ENCODE results near the gene MB. TPM values are rescaled to one million over a fixed set of nuclear protein-coding genes. Genes with fewer than 3 reads are reported as not detected.
A peak's percentile ranks its signal among the peaks of the same experiment; 100 is the strongest.

MB gene
- total RNA-seq, 3 donors from 2014 or later: 0.48 to 13.1 (median 10.0) TPM

DNA sequence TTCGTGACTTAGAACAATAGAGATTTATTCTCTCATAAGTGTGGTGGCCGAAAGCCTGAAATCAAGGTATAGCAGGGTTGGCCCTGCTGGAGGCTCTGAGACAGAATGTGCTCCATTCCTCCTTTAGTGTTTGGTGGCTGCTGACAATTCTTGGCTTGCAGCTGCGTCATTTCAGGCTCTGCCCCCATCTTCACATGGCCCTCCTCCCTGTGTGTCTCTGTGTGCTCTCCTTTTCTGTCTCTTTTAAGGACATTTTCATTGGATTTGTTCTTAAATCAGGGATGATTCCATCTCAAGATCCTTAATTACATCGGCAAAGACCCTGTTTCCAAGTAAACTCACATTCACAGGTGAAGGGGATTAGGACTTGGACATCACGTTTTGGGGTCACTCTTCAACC is 20.9 kb upstream of the MB start:
- Histone ChIP-seq H3K27me3 (no peaks in the 10 kb centered on the region), H3K4me3 (peak overlapping the region in 1 of 3 donors; percentile 41), H3K9me3 (no peaks in the 10 kb centered on the region), H3K4me1 (peaks cover 10 to 15% of the 10 kb centered on the region in 2 donors), H3K36me3 (no peaks in the 10 kb centered on the region), H3K27ac (peak overlapping the region; percentile 83 to 94)
- intact Hi-C loops (cut with DNase I; ENCODE audit: low total_unique reads): no loop called here
- no peak for TF ChIP-seq POLR2A (IDR thresholded peaks at IDR 0.05)
- no peak for DNase-seq (ENCODE audit: low spot score in 2 of 2)

DNA sequence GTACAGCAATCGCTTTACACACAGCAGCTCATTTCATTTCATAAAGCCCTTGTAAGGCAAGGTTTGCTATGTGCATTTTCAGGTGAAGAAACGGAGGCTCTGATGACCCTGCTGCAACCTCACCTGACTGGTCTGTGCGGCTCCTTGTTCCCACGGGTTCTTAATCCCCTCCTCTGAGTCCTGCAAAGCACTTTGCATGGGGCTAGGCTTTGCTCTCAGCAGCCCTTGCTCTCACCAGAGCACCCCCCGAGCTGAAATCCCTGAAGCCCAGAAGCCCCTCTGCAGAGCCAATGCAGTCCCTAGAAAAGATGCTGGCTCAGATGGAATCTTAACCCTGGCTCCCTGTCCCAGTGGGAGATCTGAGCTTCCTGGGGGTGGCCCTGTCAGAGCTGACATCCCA is 20.1 kb upstream of the MB start:
- no peaks in the 10 kb centered on the region for H3K9me3 ChIP-seq
- intact Hi-C loops (cut with DNase I; ENCODE audit: low total_unique reads): no loop called here
- H3K4me3 ChIP-seq: no peak overlapping the region
- H3K4me1 ChIP-seq: peaks cover 10 to 15% of the 10 kb centered on the region in 2 donors
- no peaks in the 10 kb centered on the region for H3K27me3 ChIP-seq
- H3K27ac ChIP-seq: peak overlapping the region; percentile 83 to 94
- no peak for DNase-seq (ENCODE audit: low spot score in 2 of 2)
- no peaks in the 10 kb centered on the region for H3K36me3 ChIP-seq
- TF ChIP-seq POLR2AphosphoS5 (IDR thresholded peaks at IDR 0.05): no peak
- TF ChIP-seq, protein P1, sequence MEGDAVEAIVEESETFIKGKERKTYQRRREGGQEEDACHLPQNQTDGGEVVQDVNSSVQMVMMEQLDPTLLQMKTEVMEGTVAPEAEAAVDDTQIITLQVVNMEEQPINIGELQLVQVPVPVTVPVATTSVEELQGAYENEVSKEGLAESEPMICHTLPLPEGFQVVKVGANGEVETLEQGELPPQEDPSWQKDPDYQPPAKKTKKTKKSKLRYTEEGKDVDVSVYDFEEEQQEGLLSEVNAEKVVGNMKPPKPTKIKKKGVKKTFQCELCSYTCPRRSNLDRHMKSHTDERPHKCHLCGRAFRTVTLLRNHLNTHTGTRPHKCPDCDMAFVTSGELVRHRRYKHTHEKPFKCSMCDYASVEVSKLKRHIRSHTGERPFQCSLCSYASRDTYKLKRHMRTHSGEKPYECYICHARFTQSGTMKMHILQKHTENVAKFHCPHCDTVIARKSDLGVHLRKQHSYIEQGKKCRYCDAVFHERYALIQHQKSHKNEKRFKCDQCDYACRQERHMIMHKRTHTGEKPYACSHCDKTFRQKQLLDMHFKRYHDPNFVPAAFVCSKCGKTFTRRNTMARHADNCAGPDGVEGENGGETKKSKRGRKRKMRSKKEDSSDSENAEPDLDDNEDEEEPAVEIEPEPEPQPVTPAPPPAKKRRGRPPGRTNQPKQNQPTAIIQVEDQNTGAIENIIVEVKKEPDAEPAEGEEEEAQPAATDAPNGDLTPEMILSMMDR (IDR thresholded peaks at IDR 0.05): no peak
- no peak for TF ChIP-seq POLR2A (IDR thresholded peaks at IDR 0.05)

DNA sequence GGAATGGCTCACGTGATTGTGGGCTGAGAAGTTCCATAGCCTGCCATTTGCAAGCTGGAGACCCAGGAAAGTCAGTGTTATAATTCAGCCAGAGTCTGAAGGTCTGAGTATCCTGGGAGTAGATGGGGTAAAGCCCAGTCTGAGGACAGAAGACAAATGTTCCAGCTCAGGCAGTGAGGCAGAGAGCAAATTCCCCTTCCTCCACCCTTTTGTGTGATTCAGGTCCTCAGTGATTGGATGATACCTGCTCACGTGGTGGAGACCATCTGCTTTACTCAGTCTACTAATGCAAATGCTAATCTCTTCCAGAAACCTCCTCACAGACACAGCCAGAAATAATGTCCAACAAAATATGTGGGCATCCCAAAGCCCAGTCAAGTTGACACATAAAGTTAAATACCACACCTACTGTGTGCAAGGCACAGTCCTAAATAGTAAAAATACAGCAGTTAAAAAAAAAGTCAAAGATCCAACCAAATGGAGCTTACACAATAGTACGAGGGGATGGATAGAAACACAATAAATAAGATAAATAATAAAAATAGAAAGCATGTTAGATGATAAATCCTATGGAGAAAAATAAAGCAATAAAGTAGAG is 17.9 kb upstream of the MB start:
- H3K36me3 ChIP-seq: no peaks in the 10 kb centered on the region
- no peak overlapping the region for H3K4me3 ChIP-seq
- H3K9me3 ChIP-seq: no peaks in the 10 kb centered on the region
- DNase-seq (ENCODE audit: low spot score in 2 of 2): no peak
- no peaks in the 10 kb centered on the region for H3K27me3 ChIP-seq
- intact Hi-C loops (cut with DNase I; ENCODE audit: low total_unique reads): no loop called here
- peaks cover 10 to 15% of the 10 kb centered on the region in 2 donors for H3K4me1 ChIP-seq
- TF ChIP-seq POLR2AphosphoS5 (IDR thresholded peaks at IDR 0.05): no peak
- TF ChIP-seq, protein P1 (IDR thresholded peaks at IDR 0.05): no peak
- no peak overlapping the region for H3K27ac ChIP-seq

DNA sequence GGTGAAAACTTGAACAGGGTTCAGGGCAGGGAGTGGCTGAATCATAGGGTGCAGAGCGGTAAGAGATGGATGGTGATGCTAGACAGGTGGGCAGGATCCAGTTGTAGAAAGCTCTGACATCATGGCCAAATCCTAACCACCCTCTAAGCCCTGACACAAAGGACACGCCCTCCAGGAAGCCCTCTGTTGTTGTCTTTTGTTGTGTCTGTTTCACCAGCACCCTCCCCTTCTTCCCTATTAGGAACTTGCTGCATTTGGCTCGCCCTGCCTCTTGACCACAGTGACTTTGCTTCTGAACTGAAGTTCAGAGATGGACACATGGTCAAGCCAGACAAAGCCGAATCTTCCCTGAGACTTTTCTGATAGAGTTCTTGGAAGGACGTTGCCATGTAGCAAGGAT is 16.9 kb upstream of the MB start:
- Histone ChIP-seq H3K27me3 (no peaks in the 10 kb centered on the region), H3K27ac (no peak overlapping the region), H3K36me3 (no peaks in the 10 kb centered on the region), H3K9me3 (no peaks in the 10 kb centered on the region), H3K4me3 (no peak overlapping the region), H3K4me1 (peaks cover 14 to 20% of the 10 kb centered on the region in 2 donors)
- intact Hi-C loops (cut with DNase I; ENCODE audit: low total_unique reads): no loop called here
- TF ChIP-seq POLR2AphosphoS5 (IDR thresholded peaks at IDR 0.05): no peak
- no peak for TF ChIP-seq POLR2A (IDR thresholded peaks at IDR 0.05)
- DNase-seq (ENCODE audit: low spot score in 2 of 2): no peak

DNA sequence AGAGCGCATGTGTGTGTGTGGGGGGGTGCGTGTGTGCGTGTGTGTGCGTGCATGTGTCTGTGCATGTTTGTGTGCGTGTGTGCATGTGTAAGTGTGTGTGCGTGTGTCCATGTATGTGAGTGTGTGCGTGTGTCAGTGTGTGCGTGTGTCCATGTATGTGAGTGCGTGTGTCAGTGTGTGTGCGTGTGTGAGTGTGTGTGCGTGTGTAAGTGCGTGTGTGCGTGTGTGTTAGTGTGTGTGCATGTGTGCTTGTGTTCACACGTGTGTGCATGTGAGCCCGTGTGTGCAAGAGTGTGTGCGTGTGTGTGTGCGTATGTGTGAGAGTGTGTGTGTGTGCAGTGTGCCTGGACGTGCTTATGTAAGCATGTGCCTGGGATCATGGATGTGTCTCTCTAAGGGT is 16.4 kb upstream of the MB start:
- Histone ChIP-seq H3K36me3 (no peaks in the 10 kb centered on the region), H3K4me3 (no peak overlapping the region), H3K4me1 (peaks cover 14 to 16% of the 10 kb centered on the region in 2 donors), H3K9me3 (no peaks in the 10 kb centered on the region), H3K27ac (no peak overlapping the region), H3K27me3 (no peaks in the 10 kb centered on the region)
- DNase-seq (ENCODE audit: low spot score in 2 of 2): no peak
- intact Hi-C loops (cut with DNase I; ENCODE audit: low total_unique reads): no loop called here
- TF ChIP-seq, protein P1 (IDR thresholded peaks at IDR 0.05): no peak
- TF ChIP-seq POLR2AphosphoS5 (IDR thresholded peaks at IDR 0.05) (no peak), POLR2A (IDR thresholded peaks at IDR 0.05) (no peak)

DNA sequence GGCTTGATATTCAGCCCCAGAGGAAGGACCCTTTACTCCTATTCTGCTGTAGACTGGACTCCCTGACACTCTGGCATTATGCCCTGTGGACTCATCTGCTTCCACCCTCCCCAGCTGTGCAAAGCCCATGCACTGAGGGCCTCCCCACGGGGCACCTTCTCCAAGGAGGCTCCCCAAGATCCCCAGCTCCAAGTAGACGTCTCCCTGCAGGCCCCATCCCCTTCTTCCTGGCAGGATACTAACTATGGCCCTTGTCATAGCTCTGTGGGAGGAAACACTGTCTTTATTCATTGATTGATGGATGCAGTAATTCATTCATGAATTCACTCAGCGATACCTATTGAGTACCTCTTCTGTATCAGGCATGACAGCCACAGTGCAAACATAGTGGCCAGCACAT is 15.8 kb upstream of the MB start:
- Histone ChIP-seq H3K36me3 (no peaks in the 10 kb centered on the region), H3K4me3 (no peak overlapping the region), H3K9me3 (no peaks in the 10 kb centered on the region), H3K27me3 (no peaks in the 10 kb centered on the region), H3K4me1 (peaks cover 10 to 12% of the 10 kb centered on the region in 2 donors), H3K27ac (no peak overlapping the region)
- DNase-seq (ENCODE audit: low spot score in 2 of 2): peak in 1 of 2 donors; percentile 45
- intact Hi-C loops (cut with DNase I; ENCODE audit: low total_unique reads): no loop called here
- TF ChIP-seq, protein P1 (IDR thresholded peaks at IDR 0.05): no peak
- TF ChIP-seq POLR2A (IDR thresholded peaks at IDR 0.05) (no peak), POLR2AphosphoS5 (IDR thresholded peaks at IDR 0.05) (no peak)

All from breast epithelium (tissue), 4 donors.